Activated T-helper 1 cell treated with Interleukin-2 at 50 U/mL for 16 hours (primary cell): ENCODE results near the gene ARFGAP2.

Source experiments
- DNase-seq: peaks from one replicate; pipeline ENCODE4 v3.0.0-alpha.2; 2020; ENCODE audit warnings: low read depth

Gene ARFGAP2

GRCh38 chr11:47186700-47187695, 10.3 kb upstream of the ARFGAP2 start:
- DNase-seq = no peak

GRCh38 chr11:47186076-47186699, 9.5 kb upstream of the ARFGAP2 start, which contains the start of gene PACSIN3:
PACSIN3 (minus strand) TSS chr11:47186434; CDS start chr11:47182727, 3,707 bp downstream.
- DNase-seq = no peak

GRCh38 chr11:47185305-47186075, 8.8 kb upstream of the ARFGAP2 start:
- DNase-seq = no peak

- DNase-seq = no peak
Measured at GRCh38 chr11:47184711-47185304, 8.1 kb upstream of the ARFGAP2 start.

- DNase-seq = no peak
Measured at GRCh38 chr11:47183969-47184368, 7.3 kb upstream of the ARFGAP2 start.

GRCh38 chr11:47183031-47183856, 6.6 kb upstream of the ARFGAP2 start:
- DNase-seq = no peak

- no peak for DNase-seq
Measured at GRCh38 chr11:47182380-47182779, 5.7 kb upstream of the ARFGAP2 start.

GRCh38 chr11:47181271-47181670, 4.6 kb upstream of the ARFGAP2 start:
- no peak for DNase-seq

- DNase-seq = no peak
Measured at GRCh38 chr11:47180006-47180787, 3.5 kb upstream of the ARFGAP2 start.

GRCh38 chr11:47179655-47179991, 2.9 kb upstream of the ARFGAP2 start:
- DNase-seq = no peak

GRCh38 chr11:47178737-47179654, 2.3 kb upstream of the ARFGAP2 start:
- DNase-seq = no peak

- DNase-seq = no peak
Measured at GRCh38 chr11:47178316-47178715, 1.6 kb upstream of the ARFGAP2 start.

- DNase-seq = no peak
Measured at GRCh38 chr11:47177846-47178245, 1.2 kb upstream of the ARFGAP2 start.

GRCh38 chr11:47177229-47177845, 658 bp upstream of the ARFGAP2 start:
- DNase-seq = peak; percentile 58

- DNase-seq = no peak
Measured at GRCh38 chr11:47175746-47176327, 842 bp downstream of the ARFGAP2 start.

GRCh38 chr11:47172740-47173336, 3.8 kb downstream of the ARFGAP2 start:
- DNase-seq = no peak

GRCh38 chr11:47171856-47172255, 4.8 kb downstream of the ARFGAP2 start:
- no peak for DNase-seq
